ENCODE results near the gene WDR59. TPM values are rescaled to one million over a fixed set of nuclear protein-coding genes. Genes with fewer than 3 reads are reported as not detected.

WDR59 gene
- total and polyA plus RNA-seq, 9 of the 15 experiments (the other 6 are each of a cell fraction or from before 2014, with no cell fraction given), result 12.7 to 126 (median 34.7) TPM

GRCh38 chr16:74982256-74982655 lies 2.7 kb downstream of the WDR59 start:
- H3K9ac ChIP-seq (ENCODE audit: insufficient read depth in 1 of 2, low read depth in 2 of 2, low read length in 2 of 2), result no peak overlapping the region
- H3K4me2 ChIP-seq (ENCODE audit: insufficient read depth, low read length), result no peak overlapping the region
- peaks cover 7 to 13% of the 10 kb centered on the region in 2 experiments for H3K4me1 ChIP-seq (replicated peaks in 1 of 2; ENCODE audit: control insufficient read depth in 2 of 2, insufficient read depth in 2 of 2, low read length in 2 of 2)
- POLR2A ChIA-PET, result no interaction called here
- FAIRE-seq (no peak), DNase-seq (ENCODE audit: extremely low read depth in 1 of 4, low spot score in 3 of 4) (no peak), ATAC-seq (no peak)
- H3K27me3 ChIP-seq (ENCODE audit: control insufficient read depth in 2 of 2, insufficient read depth in 2 of 2, low read length in 2 of 2), result no peaks in the 10 kb centered on the region
- intact Hi-C loops (cut with micrococcal nuclease), result no loop called here
- no TSS peak for BruUV-seq (replicated peaks)
- no peak overlapping the region for H3K4me3 ChIP-seq
- no peak for TF ChIP-seq ZNF23 (CRISPR knock-in tag; IDR thresholded peaks at IDR 0.05)
- no peak for TF ChIP-seq LCOR (CRISPR knock-in tag; IDR thresholded peaks at IDR 0.05)
- TF ChIP-seq PPARD (CRISPR knock-in tag; IDR thresholded peaks at IDR 0.05), result no peak
- TF ChIP-seq MED1 (CRISPR knock-in tag; IDR thresholded peaks at IDR 0.05; ENCODE audit: borderline replicate concordance), result no peak
- TF ChIP-seq HOXB6 (CRISPR knock-in tag; IDR thresholded peaks at IDR 0.05; ENCODE audit: borderline replicate concordance), result no peak
- no peak for TF ChIP-seq ZNF76 (CRISPR knock-in tag; IDR thresholded peaks at IDR 0.05; ENCODE audit: borderline replicate concordance)
- TF ChIP-seq ZBTB1 (CRISPR knock-in tag; IDR thresholded peaks at IDR 0.05; ENCODE audit: borderline replicate concordance, low read depth), result no peak
- TF ChIP-seq ZNF408 (CRISPR knock-in tag; IDR thresholded peaks at IDR 0.05; ENCODE audit: low read depth), result no peak
- CTCF ChIA-PET (ENCODE audit: low intra/inter-chr PET ratio), result no interaction called here
- no peak overlapping the region for H2AFZ ChIP-seq (ENCODE audit: low read depth, low read length)
- in situ Hi-C loops (cut with MboI), result no loop called here
- H3K9me3 ChIP-seq (replicated peaks; ENCODE audit: control insufficient read depth, insufficient read depth, low read depth, low read length), result no peaks in the 10 kb centered on the region
- H3K9me1 ChIP-seq (ENCODE audit: control insufficient read depth, insufficient read depth, low read length), result no peaks in the 10 kb centered on the region
- H4K20me1 ChIP-seq (replicated peaks; ENCODE audit: control insufficient read depth, insufficient read depth, low read length), result 0 out of 2 replicates have a peak, but pooled peaks cover 8% of the 10 kb centered on the region
- H3K36me3 ChIP-seq (ENCODE audit: control insufficient read depth, insufficient read depth, low read length), result peaks cover 29% of the 10 kb centered on the region
- WGBS (ENCODE audit: insufficient coverage, low coverage, missing lambda C conversion rate), result 85% methylated on average over 1 of the region's 1 CpG
- H3K27ac ChIP-seq (ENCODE audit: extremely low read depth, low read depth, low read length), result no peak overlapping the region
- H3K79me2 ChIP-seq (ENCODE audit: control insufficient read depth, insufficient read depth, low read length), result peaks cover 48% of the 10 kb centered on the region
